ENCODE measurements around the gene SEPTIN12. TPM values are rescaled to one million over a fixed set of nuclear protein-coding genes. Genes with fewer than 3 reads are reported as not detected.

The SEPTIN12 gene
- total RNA-seq, 2 experiments from 2014 or later: not detected

GRCh38 chr16:4754865-4755264 is 33.3 kb downstream of the SEPTIN12 start:
- Histone ChIP-seq H3K4me3 (ENCODE audit: low read length) (no peak overlapping the region), H3K27me3 (ENCODE audit: control insufficient read depth in 1 of 2, insufficient read depth in 2 of 2, low read length in 2 of 2) (no peaks in the 10 kb centered on the region), H3K4me1 (ENCODE audit: insufficient read depth, low read length) (no peaks in the 10 kb centered on the region), H3K27ac (ENCODE audit: low read depth in 1 of 2, low read length in 2 of 2) (no peak overlapping the region), H3K36me3 (ENCODE audit: insufficient read depth, low read length) (peaks cover 67% of the 10 kb centered on the region), H3K9me3 (ENCODE audit: control insufficient read depth in 1 of 2, insufficient read depth in 1 of 2, low read length in 2 of 2) (peaks cover 0 to 3% of the 10 kb centered on the region in 2 experiments)
- TF ChIP-seq, protein P1, sequence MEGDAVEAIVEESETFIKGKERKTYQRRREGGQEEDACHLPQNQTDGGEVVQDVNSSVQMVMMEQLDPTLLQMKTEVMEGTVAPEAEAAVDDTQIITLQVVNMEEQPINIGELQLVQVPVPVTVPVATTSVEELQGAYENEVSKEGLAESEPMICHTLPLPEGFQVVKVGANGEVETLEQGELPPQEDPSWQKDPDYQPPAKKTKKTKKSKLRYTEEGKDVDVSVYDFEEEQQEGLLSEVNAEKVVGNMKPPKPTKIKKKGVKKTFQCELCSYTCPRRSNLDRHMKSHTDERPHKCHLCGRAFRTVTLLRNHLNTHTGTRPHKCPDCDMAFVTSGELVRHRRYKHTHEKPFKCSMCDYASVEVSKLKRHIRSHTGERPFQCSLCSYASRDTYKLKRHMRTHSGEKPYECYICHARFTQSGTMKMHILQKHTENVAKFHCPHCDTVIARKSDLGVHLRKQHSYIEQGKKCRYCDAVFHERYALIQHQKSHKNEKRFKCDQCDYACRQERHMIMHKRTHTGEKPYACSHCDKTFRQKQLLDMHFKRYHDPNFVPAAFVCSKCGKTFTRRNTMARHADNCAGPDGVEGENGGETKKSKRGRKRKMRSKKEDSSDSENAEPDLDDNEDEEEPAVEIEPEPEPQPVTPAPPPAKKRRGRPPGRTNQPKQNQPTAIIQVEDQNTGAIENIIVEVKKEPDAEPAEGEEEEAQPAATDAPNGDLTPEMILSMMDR (IDR thresholded peaks at IDR 0.05): no peak
- POLR2A ChIA-PET: no interaction called here
- CTCF ChIA-PET: no interaction called here
- Mint-ChIP-seq H3K27ac (no peak overlapping the region), H3K36me3 (ENCODE audit: low read depth) (peaks cover 65% of the 10 kb centered on the region), H3K4me3 (no peak overlapping the region), H3K9me3 (no peaks in the 10 kb centered on the region), H3K4me1 (ENCODE audit: low read depth) (no peaks in the 10 kb centered on the region), H3K27me3 (no peaks in the 10 kb centered on the region)
- intact Hi-C loops (cut with DNase I, micrococcal nuclease): no loop called here
- no peak for ATAC-seq (ENCODE audit: poor library complexity)
- no peak for DNase-seq

GRCh38 chr16:4753227-4753626 is 34.9 kb downstream of the SEPTIN12 start:
- Mint-ChIP-seq H3K27ac (no peak overlapping the region), H3K9me3 (no peaks in the 10 kb centered on the region), H3K4me3 (no peak overlapping the region), H3K27me3 (no peaks in the 10 kb centered on the region), H3K4me1 (ENCODE audit: low read depth) (no peaks in the 10 kb centered on the region), H3K36me3 (ENCODE audit: low read depth) (peaks cover 49% of the 10 kb centered on the region)
- ATAC-seq (ENCODE audit: poor library complexity) (no peak), DNase-seq (no peak)
- Histone ChIP-seq H3K27ac (ENCODE audit: low read depth in 1 of 2, low read length in 2 of 2) (no peak overlapping the region), H3K27me3 (ENCODE audit: control insufficient read depth in 1 of 2, insufficient read depth in 2 of 2, low read length in 2 of 2) (no peaks in the 10 kb centered on the region), H3K4me3 (ENCODE audit: low read length) (no peak overlapping the region), H3K4me1 (ENCODE audit: insufficient read depth, low read length) (peaks cover 4% of the 10 kb centered on the region), H3K36me3 (ENCODE audit: insufficient read depth, low read length) (peaks cover 52% of the 10 kb centered on the region), H3K9me3 (ENCODE audit: control insufficient read depth in 1 of 2, insufficient read depth in 1 of 2, low read length in 2 of 2) (peaks cover 0 to 3% of the 10 kb centered on the region in 2 experiments)
- intact Hi-C loops (cut with DNase I, micrococcal nuclease): no loop called here
- ChIA-PET CTCF (no interaction called here), POLR2A (no interaction called here)
- TF ChIP-seq, protein P1 (IDR thresholded peaks at IDR 0.05): no peak

GRCh38 chr16:4752351-4753100 is 35.6 kb downstream of the SEPTIN12 start:
- H3K27ac Mint-ChIP-seq: no peak overlapping the region
- Histone ChIP-seq H3K27ac (ENCODE audit: low read depth in 1 of 2, low read length in 2 of 2) (no peak overlapping the region), H3K4me3 (ENCODE audit: low read length) (no peak overlapping the region), H3K36me3 (ENCODE audit: insufficient read depth, low read length) (peaks cover 49% of the 10 kb centered on the region), H3K9me3 (ENCODE audit: control insufficient read depth in 1 of 2, insufficient read depth in 1 of 2, low read length in 2 of 2) (peaks cover 0 to 3% of the 10 kb centered on the region in 2 experiments), H3K4me1 (ENCODE audit: insufficient read depth, low read length) (peaks cover 7% of the 10 kb centered on the region), H3K27me3 (ENCODE audit: control insufficient read depth in 1 of 2, insufficient read depth in 2 of 2, low read length in 2 of 2) (no peaks in the 10 kb centered on the region)
- intact Hi-C loops (cut with DNase I, micrococcal nuclease): no loop called here
- ChIA-PET POLR2A (no interaction called here), CTCF (no interaction called here)
- H3K4me1 Mint-ChIP-seq (ENCODE audit: low read depth): no peaks in the 10 kb centered on the region
- TF ChIP-seq, protein P1 (IDR thresholded peaks at IDR 0.05): no peak
- H3K9me3 Mint-ChIP-seq: no peaks in the 10 kb centered on the region
- ATAC-seq (ENCODE audit: poor library complexity) (no peak), DNase-seq (no peak)
- no peaks in the 10 kb centered on the region for H3K27me3 Mint-ChIP-seq
- no peak overlapping the region for H3K4me3 Mint-ChIP-seq
- H3K36me3 Mint-ChIP-seq (ENCODE audit: low read depth): peaks cover 42% of the 10 kb centered on the region
